K562 treated with DMSO at 1 percent for 24 hours (cell line): ENCODE results near the gene ZNF593. TPM values are rescaled to one million over a fixed set of nuclear protein-coding genes. Genes with fewer than 3 reads are reported as not detected.

ENCODE experiments used
- total RNA-seq: library from RNA; unstranded; fragments of 300-600 nt; gene quantifications from 2 replicates; pipeline ENCODE4 v1.2.3, GENCODE V29; 2022; ENCODE audit warnings: low read depth; ENCODE audit not compliant: insufficient read depth

The ZNF593 gene
- 101 and 116 TPM in 2 replicates for total RNA-seq

GRCh38 chr1:26169669-26170471, at the start of gene ZNF593:
TSS of gene ZNF593 (plus strand) at chr1:26169908. CDS start at chr1:26169984, 76 bp downstream.

DNA sequence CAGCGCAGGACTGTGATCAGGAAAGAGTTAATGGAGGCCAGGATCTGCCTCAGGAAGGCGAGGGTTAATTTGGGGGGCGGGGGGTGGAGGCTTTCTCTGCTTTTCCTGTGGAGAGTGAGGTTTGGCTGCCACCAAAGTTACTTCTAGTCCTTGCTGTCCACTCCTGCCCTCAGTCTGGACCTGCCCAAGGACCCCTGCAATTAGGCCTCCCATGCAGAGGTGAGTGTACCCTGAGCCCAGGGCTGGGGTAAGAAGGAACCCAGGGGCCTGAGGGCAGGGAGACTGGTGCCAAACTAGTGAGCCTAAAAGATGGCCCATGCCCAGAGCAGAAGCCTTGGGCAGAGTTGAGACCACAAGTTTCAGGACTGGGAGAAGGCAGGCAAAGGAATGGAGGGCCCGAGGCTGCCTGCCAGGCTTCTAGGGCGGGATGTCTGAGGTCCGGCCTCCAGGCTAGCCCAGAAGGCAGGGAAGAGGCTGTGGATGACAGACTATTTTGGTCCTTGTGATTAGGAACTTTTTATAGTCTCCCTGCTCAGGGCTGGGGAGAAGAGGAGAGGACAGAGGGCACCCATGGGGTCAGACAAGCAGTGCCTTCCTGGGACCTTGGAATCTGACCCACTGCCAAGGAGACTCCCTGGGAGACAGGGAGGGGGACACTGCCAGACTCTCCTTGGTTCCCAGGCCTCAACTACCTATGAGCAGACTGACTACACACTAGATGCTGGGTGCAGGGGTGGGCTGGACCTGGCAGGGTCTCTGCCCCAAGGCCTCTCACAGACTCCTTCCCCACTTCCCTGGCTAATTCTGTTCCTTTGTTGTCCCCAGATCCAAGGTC, 10.6 kb upstream of the ZNF593 start, which contains the start of gene FAM110D:
Gene FAM110D (plus strand): TSS at position 172 of the 835 bp plus-strand sequence. CDS start 2,213 bp downstream, outside the sequence.

GRCh38 chr1:26168410-26169197, 1.1 kb upstream of the ZNF593 start, which contains the start of gene C1orf232:
TSS of gene C1orf232 (minus strand) at chr1:26168963. CDS start at chr1:26168499, 464 bp downstream.

DNA sequence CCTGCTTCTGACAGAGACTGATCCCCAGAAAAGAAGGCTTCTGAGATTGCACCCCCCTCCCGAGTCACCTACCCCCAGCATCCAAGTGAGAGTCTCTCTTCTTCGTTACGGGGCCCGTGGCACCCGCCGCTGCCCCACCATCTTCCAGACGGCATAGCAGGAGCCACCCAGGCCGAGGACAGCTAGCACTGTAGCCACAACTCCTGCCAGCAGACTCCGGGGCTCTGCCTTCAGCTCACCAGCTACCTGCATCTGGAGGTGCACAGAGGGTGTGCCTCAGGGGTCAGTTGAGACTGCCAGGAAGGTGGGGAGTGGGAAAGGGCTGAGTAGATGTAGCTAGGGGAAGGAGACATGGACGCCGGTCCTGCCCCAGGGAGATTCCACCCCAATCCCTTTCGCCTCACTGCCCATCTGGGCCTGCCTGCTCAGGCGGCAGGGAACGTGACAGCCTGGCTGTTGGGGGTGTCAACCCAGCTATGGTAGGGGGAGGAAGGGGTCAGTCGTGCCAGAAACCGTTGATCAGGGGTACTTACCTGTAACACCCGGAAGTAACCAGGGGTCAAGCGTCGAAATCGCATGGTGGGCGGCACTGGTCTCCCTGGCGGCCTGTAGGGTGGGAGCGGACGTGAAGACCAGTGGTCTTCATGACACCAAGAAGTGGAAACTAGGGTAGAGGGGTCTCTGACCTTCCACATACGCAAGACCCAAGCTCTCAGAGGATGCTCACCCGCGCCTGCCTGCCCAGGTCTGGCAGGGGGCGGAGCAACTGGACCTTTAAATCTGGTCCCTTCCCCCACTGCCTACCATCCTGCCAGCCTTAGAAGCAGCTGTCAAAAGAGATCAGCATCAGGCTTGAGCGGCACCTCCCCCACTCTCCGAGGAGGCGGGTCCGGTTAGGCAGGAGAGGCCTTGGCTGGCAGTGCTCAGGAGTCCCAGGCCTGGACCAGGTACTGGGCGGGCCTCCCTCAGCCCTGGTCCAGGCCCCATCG, 1.7 kb downstream of the ZNF593 start, which contains the start of gene ZNF593OS:
Gene ZNF593OS (minus strand): TSS at position 749 of the 989 bp plus-strand sequence. CDS start 171 bp downstream, at position 578.

DNA sequence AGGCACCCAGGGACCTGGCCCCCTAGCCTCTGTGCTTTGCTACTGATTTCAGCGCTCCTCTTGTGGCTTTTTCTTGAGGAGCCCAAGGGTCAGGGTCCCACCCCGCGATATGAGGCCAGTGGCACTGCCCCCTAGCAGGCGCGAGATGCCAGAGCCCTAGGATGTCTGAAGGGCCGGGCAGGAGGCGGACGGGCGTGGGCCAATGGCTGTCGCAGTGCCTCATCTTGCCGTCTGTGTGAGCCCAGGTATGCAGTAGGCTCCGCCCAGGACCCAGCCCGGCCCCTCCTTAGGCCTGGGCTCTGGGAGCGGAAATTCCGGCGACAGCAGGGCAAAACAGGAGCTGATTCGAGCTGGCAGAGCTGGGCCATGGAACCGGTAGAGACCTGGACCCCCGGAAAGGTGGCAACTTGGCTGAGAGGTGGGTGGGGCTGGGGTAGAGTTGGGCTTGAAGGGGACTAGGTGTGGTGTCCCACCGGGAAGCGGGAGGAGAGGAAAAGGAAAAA, 7.5 kb downstream of the ZNF593 start, which contains the start of gene CNKSR1:
Gene CNKSR1 (plus strand): TSS at position 310 of the 503 bp plus-strand sequence. CDS start 57 bp downstream, at position 367.

DNA sequence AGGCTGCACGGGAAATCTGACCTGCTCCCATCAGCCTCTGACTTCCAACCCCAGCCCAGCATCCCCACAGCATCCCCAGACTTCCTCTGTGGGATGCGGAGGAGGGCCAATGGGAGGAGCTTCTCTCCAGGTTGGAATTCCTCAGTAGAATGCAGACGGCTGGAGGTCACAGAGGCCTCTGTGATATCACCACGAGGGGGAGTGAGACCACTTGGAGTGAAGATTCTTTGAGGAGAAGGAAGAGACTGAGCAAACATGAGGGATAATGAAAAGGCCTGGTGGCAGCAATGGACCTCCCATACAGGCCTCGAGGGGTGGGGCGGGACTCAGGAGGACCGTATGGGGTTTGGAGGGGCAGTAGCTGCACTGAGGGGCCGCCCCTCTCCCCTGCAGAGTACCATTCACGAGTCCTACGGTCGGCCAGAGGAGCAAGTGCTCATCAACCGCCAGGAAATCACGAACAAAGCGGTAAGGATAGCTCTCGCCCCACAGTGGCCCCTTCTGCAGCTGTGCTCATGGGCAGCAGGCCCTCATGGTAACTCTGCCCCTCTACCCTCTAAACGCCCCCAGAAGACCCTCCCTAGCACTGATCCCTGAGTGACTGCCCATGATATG, 20.8 kb downstream of the ZNF593 start, which contains the start of gene CATSPER4:
Gene CATSPER4 (plus strand): TSS at position 230 of the 615 bp plus-strand sequence. CDS start 26 bp downstream, at position 256.

Other genes starting within 250 kb of the ZNF593 start
- 10.2 and 11.5 TPM in 2 replicates for gene PAFAH2, start 171.8 kb upstream of the ZNF593 start, total RNA-seq
- 0.38 and 0.78 TPM in 2 replicates for gene EXTL1, start 148.1 kb upstream of the ZNF593 start, total RNA-seq
- gene SLC30A2, start 123.8 kb upstream of the ZNF593 start, total RNA-seq = not detected in 2 replicates
- 0.20 TPM in 1 of 2 replicates, not detected in the other for gene TRIM63, start 102.3 kb upstream of the ZNF593 start, total RNA-seq
- 9.6 and 10.9 TPM in 2 replicates for gene PDIK1L, start 58.1 kb upstream of the ZNF593 start, total RNA-seq
- gene FAM110D, start 10.8 kb upstream of the ZNF593 start, total RNA-seq = 0.37 and 0.91 TPM in 2 replicates
- not detected in 2 replicates for gene C1orf232, start 945 bp upstream of the ZNF593 start, total RNA-seq
- gene ZNF593OS, start 1.9 kb downstream of the ZNF593 start, total RNA-seq = 0.92 TPM in 1 of 2 replicates, not detected in the other
- gene CNKSR1, start 7.6 kb downstream of the ZNF593 start, total RNA-seq = 0.59 and 1.3 TPM in 2 replicates
- gene CATSPER4, start 20.7 kb downstream of the ZNF593 start, total RNA-seq = not detected in 2 replicates
- gene CEP85, start 64.3 kb downstream of the ZNF593 start, total RNA-seq = 68.9 and 78.3 TPM in 2 replicates
- gene SH3BGRL3, start 110.2 kb downstream of the ZNF593 start, total RNA-seq = 67.9 and 75.6 TPM in 2 replicates
- 21.7 and 22.2 TPM in 2 replicates for gene UBXN11, start 136.7 kb downstream of the ZNF593 start, total RNA-seq
- 46.6 and 48.8 TPM in 2 replicates for gene CD52, start 148.1 kb downstream of the ZNF593 start, total RNA-seq
- gene CRYBG2, start 184.2 kb downstream of the ZNF593 start, total RNA-seq = 4.1 and 8.8 TPM in 2 replicates
- gene ZNF683, start 202.8 kb downstream of the ZNF593 start, total RNA-seq = not detected in 2 replicates
- gene LIN28A, start 240.9 kb downstream of the ZNF593 start, total RNA-seq = not detected in 2 replicates